Measurements from ENCODE around the gene HOXD10. TPM values are rescaled to one million over a fixed set of nuclear protein-coding genes. Genes with fewer than 3 reads are reported as not detected.
A peak's percentile ranks its signal among the peaks of the same experiment; 100 is the strongest.

HOXD10 gene
- polyA plus RNA-seq, 12 donors, result 0.33 to 21.6 (median 3.4) TPM; not detected in 3

DNA sequence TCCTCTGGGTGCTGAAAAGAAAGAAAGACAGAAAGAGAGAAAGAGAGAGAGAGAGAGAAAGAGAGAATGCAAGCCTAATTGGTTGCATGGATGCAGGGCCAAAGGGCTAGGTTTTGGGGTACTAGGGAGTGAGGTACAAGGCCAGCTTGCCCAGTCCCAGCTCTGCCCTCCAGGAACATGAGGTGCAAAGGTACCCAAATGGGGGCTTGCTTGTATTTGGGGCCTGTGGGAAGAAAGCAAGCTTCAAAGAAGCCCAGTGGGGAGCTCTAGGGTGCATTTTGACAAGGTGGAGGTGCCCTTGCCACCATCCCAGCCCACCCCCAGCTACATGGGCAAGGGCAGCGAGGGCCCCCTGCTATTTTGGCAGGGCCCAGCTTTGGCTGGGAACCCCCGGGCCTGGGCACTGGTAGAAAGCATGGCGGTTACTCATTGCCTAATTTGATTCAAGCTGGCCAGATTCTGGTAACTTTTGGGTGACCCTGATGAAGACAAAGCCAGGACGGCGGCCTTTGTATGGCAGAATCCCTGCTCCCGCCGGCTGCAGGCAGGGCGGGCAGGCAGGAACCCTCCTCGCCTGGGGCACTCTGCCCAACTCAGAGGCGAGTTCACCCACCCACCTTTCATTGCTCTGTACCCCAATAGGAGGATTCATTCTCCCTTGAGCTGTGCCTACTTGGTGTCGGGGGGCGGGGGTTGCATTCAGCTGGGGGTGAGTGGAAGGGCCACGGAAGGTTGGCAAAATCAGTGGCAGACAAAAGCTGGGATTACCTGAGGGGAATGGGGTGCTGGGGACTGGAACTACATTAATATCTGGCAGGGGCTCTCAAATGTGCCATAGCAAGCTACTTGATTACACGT, 34.2 kb downstream of the HOXD10 start:
- no peak for DNase-seq

- no peak for DNase-seq
These were observed 35.1 kb downstream of the HOXD10 start, which contains the start of gene HOXD4 for GRCh38 chr2:176151442-176152287. HOXD4 (plus strand) TSS chr2:176151550; CDS start chr2:176151634, 84 bp downstream.

DNA sequence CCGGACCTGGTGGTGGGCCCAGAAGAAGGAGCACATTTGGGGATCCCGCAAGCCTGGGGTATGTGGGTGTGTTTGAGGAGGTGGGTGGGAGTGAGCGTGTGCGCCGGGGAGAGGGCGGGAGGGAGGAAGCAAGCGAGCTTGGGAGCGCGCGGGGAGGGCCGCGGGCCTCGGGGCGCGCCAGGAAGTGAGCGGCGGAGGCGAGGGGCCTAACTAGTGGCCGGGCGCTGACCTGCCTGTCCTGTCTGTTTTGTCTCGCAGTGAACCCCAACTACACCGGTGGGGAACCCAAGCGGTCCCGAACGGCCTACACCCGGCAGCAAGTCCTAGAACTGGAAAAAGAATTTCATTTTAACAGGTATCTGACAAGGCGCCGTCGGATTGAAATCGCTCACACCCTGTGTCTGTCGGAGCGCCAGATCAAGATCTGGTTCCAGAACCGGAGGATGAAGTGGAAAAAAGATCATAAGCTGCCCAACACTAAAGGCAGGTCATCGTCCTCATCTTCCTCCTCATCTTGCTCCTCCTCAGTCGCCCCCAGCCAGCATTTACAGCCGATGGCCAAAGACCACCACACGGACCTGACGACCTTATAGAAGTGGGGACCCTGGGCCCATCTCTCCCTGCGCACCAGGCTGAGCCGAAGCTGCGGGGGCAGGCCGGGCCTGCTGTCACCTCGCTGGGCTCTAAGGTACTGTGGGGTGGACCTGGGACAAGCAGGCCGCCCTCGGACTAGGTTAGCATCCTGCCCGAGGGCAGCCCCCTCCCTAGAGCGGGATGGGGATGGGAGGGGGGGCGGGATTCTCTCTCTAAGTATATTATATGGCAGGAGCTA, 36.0 kb downstream of the HOXD10 start:
- no peak for DNase-seq

- no peak for DNase-seq
These were observed 38.1 kb downstream of the HOXD10 start for GRCh38 chr2:176154576-176155252.

GRCh38 chr2:176155356-176156044, 38.9 kb downstream of the HOXD10 start:
- DNase-seq, result no peak

DNA sequence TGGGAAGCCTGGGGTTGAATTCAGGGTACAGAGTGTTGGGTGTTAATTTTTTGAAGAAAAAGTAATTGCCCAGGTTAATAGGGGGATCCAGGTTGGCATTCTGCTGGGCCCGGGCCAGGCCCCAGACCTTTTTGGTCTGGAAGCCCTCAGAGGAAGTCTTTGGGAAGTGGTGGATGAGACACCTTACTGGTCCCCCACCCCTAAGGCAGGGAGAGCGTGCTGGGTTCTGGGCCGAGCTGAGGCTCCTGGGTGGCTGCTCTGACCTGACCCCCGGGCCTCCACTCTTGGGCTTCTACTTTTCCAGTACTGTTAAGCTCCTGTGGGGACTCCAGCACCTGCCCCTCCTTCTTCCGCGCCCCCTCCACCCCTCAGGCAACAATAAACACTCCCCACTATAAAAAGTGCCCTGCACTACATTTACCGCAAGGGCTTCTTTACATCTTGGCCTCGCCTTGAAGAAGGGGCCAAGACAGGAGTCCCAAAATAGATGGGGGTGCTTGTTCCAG, 39.8 kb downstream of the HOXD10 start:
- DNase-seq, result no peak

DNA sequence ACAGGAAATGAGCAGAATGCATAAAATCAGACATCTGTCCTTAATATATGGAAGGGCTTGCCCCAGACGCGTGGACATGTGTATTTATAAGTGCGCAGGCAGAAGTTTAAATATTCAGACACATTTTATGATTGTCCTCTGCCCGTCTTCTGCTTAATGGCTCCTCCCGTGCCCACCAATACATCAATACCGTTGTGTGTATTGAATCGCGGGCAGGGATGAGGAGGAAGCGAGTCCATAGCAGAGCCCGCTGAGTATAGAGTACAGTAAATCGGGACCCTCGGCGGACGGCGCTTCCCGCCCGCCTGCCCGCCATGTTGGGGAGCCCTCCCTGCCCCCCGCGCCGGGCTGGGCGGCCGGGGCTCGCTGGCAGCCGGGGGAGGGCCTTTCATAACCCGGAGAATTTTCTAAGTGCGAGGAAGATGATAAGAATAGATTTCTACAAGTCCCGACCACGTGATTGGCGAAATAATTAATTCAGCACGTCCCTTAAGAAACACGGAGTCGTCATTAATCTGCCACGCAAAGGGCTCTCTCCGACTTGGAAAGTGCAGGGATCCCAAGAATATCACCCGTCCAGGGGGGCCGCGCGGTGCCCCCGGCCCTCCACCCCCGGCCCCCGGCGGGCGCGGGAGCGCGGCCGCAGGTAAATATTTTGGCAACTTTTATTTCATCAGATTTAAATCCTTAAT, 40.4 kb downstream of the HOXD10 start, which contains the start of gene HOXD3:
Gene HOXD3, plus strand, starts transcription at position 501 of the 692 bp plus-strand sequence. CDS start 11,808 bp downstream, outside the sequence.
- DNase-seq, result no peak

DNA sequence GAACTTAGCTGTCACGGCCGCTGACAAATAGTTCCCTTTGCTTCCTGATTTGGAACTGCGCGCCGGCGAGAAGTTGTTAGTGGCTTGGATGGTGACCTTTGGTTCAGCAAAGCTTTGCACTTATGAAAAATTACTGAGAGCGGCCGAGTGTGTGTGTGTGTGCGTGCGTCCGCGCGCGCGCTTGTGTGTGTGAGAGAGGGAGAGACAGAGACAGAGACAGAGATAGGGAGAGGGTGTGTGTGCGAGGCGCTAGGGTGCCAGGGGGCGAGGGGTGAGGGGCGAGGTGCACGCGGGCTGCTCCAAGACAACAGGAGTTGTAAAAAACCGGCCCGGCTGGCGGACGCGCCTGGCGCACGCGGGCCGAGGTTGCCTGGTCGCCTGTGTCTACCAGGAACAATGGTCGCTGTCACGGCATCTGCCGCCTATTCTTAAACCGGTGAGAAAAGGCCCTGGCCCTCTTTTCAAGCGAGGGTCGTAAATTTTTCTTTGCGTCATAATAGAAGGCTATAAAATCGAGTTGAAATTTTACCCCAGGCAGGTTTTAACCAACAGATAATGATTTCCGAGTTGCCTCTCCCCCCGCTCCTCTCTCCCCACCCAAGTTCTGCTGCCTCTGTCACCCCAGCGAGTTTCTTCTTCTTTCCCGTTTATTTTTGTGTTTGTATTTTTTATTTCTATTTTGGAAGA, 41.1 kb downstream of the HOXD10 start:
- no peak for DNase-seq

DNA sequence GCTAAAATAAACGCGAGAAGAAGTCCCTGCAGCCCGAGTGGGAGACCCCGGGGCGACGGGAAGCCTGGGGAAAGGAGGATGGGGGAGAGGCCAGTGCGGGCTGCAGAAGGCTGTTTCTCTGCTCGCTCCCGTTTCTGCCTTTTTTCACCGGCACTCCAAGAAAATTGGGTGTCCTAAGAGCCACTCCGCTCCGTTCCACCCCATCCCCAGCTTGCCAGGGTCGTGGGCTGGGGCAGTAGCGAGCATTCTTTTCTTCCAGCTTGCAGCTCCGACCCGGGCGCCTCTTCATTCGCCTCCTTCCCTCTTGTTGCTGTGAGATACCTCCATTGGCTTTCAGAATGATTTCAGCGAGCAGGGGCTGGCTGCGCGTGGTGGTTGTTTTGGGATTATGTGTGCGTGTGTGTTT, 41.6 kb downstream of the HOXD10 start:
- no peak for DNase-seq

DNA sequence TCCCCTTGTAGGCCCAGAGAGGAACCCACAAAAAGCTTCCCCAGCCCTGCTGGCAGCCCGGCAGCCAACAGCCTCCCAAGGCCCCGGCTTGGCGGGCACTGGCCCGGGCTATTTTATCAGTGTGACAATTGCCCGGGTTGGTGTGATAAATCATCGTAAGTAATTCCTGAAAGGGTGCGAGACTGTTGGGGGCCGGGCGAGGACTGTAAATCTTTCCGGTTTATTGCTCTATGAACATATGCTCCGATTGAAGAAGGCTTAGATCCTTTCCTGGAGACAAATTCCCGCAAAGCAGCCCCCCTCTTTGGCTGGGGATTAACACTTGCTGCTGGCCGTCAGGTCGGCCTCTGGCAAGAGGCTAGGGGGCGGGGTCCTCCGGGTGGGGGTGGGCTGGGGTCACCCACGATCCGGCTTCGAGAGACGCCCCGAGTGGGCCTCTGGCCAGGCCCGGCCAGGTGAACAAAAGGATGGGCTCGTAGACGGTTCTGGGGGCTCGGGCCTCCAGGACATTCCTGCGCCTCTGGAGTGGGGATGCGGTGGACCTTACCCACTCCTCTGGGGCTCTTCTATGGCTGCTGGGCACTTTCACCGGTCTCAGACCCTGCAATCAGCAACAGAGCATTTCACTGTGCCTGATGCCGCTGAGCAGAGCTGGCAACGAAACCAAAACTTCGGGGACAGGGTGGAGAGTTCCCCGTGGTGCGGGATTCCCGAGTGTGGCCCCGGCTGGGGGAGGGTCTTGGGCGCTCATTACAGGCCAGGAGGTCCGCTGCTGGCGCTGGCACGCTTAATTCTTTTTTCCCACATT, 42.5 kb downstream of the HOXD10 start:
- DNase-seq, result no peak

DNA sequence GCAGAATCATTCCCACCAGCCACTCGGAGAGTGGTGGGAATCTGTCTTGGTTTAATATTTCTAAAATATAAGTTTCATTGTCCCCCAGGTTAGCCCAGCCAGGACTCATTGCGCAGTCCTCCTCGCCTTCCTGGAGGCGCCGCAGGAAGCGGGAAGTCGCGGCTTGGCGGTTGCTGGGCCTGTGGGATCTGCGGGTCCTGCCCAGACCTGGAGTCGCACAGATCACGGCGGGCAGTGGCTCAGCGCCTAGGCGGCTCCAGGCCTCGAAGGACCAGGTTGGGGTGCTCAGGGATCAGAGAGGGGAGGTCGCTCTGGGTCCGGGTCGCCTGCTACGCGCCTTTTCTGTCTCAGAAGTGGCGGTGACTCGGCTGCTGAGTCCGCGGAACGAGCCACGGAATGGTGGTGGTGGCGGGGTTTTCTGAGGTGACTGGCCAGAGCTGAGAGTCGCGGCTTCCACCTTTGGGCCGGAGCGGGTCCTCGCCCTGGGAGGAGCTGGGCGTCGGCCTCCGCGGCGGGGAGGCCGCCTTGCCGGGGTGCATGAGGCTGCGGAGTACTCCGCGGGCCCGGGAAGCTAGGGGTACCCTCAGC, 43.2 kb downstream of the HOXD10 start:
- no peak for DNase-seq

GRCh38 chr2:176160251-176160985, 43.8 kb downstream of the HOXD10 start:
- peak; percentile 49 for DNase-seq

DNA sequence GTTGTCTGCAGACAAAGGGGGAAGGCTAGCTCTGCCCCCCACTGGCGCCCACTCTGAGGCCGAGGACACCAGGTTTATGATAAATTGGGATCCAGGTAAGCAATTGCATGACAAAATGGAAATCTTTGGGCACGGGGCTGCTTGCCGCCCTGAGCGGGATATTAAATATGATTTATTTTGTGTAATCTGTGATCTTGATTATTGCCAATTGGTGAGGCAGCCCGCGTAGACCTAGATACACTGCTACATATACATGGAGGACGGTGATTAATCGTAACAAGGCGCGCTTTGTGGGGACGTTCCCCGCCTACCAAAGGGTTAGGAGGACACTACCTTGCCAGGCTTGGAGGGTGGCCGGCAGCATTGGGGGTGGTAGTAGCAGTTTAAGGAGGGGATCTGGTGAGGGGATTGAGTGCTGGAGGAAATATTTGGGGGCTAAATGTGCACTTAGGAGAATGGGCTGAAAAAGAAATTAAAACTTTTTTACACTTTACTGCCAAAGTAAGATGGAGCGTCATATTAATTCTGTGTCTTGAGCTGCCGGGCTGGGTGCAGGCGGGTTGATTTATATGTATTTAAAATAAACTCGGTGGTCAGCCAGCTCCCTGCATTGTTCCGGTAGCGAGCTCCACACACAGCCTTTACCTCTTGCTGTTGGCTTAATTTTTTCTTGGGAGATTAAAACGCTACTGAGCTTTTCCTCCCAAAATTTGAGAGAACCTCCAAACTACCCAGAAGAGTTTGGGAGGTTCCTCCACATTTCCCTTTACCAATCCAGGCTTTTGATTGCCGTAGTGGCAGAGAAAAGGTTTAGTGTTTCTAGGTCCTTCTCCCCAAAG, 44.6 kb downstream of the HOXD10 start:
- no peak for DNase-seq

DNA sequence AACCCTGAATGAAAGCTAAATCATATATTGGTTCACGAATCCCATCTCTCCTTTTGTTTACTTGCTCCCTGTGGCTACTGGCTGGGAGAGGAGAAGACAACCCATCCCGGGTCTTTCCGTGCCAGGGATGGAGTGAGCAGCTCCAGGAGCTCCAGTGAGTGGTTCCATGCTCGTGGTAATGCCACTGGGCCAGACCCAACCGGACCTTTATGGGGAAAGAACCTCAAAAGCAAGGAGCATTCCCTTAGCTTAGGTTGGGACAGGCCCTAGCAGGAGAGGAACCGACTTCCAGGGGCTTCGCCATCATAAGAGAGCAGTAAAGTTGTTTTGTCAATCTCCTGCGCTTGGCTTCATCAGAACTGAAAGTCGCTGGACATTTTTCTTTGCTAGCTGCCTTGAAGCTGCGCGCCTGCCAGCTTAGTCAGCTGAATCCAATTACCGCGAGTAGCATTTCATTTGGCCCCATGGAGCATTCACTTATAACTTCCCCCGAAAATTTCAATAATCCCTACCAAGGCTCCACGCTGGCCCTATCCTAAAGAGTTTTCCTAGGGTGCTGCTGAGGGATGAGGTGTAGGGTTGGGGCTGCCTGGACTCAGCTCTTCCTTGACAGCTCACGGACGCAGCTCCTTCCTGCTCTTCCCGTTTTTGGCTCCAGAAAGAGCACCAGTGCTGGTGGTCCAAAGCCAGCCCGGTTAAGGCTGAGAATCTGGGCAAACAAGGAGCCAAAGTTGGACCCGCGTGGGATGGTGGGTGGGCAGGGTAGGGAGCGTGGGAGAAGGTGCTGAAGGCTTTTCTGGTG, 45.4 kb downstream of the HOXD10 start:
- DNase-seq, result peak; percentile 83

Data from muscle of arm (tissue), 12 donors.